Measurements from ENCODE around the gene CLEC14A.

The CLEC14A gene

DNA sequence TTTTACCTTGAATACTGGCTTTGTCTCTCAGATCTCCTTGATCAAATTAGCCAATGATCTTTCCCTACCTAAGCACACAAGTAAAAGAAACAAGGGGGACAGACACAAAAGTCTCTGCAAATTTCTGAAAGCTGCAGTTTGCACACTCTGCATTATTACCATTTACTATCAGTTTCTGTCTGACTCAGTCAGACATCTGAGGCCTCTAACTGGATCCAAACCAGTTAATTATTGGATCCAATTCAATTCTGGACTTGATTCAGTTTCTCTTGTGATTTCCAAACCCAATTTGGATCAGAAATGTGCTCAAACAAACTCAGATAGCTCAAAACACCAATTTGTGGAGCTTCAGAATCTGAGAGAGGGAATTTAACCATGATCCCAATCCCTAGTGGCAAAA lies 31.6 kb downstream of the CLEC14A start:
- Mint-ChIP-seq H3K36me3 (no peaks in the 10 kb centered on the region), H3K4me3 (no peak overlapping the region), H3K4me1 (no peaks in the 10 kb centered on the region), H3K27ac (no peak overlapping the region), H3K27me3 (no peaks in the 10 kb centered on the region), H3K9me3 (peaks cover 1% of the 10 kb centered on the region)
- DNase-seq (ENCODE audit: low spot score in 2 of 2) (no peak), ATAC-seq (ENCODE audit: low read depth) (no peak)

GRCh38 chr14:38221077-38221476 lies 34.8 kb downstream of the CLEC14A start:
- Mint-ChIP-seq H3K27me3 (no peaks in the 10 kb centered on the region), H3K9me3 (peaks cover 1% of the 10 kb centered on the region), H3K36me3 (no peaks in the 10 kb centered on the region), H3K4me1 (no peaks in the 10 kb centered on the region), H3K4me3 (no peak overlapping the region), H3K27ac (no peak overlapping the region)
- DNase-seq (ENCODE audit: low spot score in 2 of 2): no peak
- no peak for ATAC-seq (ENCODE audit: low read depth)

GRCh38 chr14:38217553-38217952 lies 38.3 kb downstream of the CLEC14A start:
- Mint-ChIP-seq H3K27me3 (no peaks in the 10 kb centered on the region), H3K27ac (no peak overlapping the region)

DNA sequence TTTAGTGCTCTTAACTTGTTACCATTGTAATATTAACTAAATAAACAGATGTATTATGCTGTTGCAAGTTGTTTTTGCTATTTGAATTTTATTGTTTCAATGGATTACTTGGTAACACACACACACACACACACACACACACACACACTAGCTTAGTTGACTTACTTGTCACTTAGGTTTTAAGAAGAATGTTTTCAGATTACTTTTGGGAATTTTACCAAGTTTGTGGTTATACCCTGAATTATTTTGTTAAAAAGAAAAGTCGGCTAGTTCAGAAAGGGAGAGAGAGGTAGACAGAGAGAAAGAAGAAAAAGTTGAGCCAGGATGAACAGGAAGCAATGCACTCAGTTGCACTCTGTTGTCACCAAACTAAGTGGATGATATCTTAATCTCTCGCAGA lies 42.9 kb downstream of the CLEC14A start:
- DNase-seq (ENCODE audit: low spot score in 2 of 2) (no peak), ATAC-seq (ENCODE audit: low read depth) (no peak)
- H3K27ac Mint-ChIP-seq: no peak overlapping the region
- no peaks in the 10 kb centered on the region for H3K36me3 Mint-ChIP-seq
- no peaks in the 10 kb centered on the region for H3K4me1 Mint-ChIP-seq
- H3K27me3 Mint-ChIP-seq: peaks cover 8% of the 10 kb centered on the region
- H3K4me3 Mint-ChIP-seq: no peak overlapping the region
- no peaks in the 10 kb centered on the region for H3K9me3 Mint-ChIP-seq

More at GRCh38 chr14:38217553-38217952, 38.3 kb downstream of the CLEC14A start:
- no peaks in the 10 kb centered on the region for H3K9me3 Mint-ChIP-seq
- H3K4me1 Mint-ChIP-seq: no peaks in the 10 kb centered on the region
- ATAC-seq (ENCODE audit: low read depth) (no peak), DNase-seq (ENCODE audit: low spot score in 2 of 2) (no peak)
- no peaks in the 10 kb centered on the region for H3K36me3 Mint-ChIP-seq
- H3K4me3 Mint-ChIP-seq: no peak overlapping the region

GRCh38 chr14:38212111-38212510 lies 43.8 kb downstream of the CLEC14A start:
- no peak overlapping the region for H3K27ac Mint-ChIP-seq
- no peaks in the 10 kb centered on the region for H3K4me1 Mint-ChIP-seq
- no peaks in the 10 kb centered on the region for H3K9me3 Mint-ChIP-seq
- peaks cover 8% of the 10 kb centered on the region for H3K27me3 Mint-ChIP-seq
- DNase-seq (ENCODE audit: low spot score in 2 of 2): no peak
- no peak for ATAC-seq (ENCODE audit: low read depth)
- no peaks in the 10 kb centered on the region for H3K36me3 Mint-ChIP-seq
- H3K4me3 Mint-ChIP-seq: no peak overlapping the region

DNA sequence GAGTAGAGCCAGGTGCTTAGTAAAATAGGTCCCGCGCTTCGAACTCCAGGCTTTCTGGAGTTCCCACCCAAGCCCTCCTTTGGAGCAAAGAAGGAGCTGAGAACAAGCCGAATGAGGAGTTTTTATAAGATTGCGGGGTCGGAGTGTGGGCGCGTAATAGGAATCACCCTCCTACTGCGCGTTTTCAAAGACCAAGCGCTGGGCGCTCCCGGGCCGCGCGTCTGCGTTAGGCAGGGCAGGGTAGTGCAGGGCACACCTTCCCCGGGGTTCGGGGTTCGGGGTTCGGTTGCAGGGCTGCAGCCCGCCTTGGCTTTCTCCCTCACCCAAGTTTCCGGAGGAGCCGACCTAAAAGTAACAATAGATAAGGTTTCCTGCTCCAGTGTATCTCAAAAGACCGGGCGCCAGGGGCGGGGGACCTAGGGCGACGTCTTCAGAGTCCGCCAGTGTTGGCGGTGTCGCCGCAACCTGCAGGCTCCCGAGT lies 44.6 kb downstream of the CLEC14A start:
- ATAC-seq (ENCODE audit: low read depth): no peak
- Mint-ChIP-seq H3K9me3 (no peaks in the 10 kb centered on the region), H3K36me3 (no peaks in the 10 kb centered on the region), H3K4me3 (no peak overlapping the region), H3K27ac (no peak overlapping the region), H3K4me1 (no peaks in the 10 kb centered on the region), H3K27me3 (peaks cover 8% of the 10 kb centered on the region)
- DNase-seq (ENCODE audit: low spot score in 2 of 2): no peak

- H3K4me1 Mint-ChIP-seq: no peaks in the 10 kb centered on the region
- H3K36me3 Mint-ChIP-seq: no peaks in the 10 kb centered on the region
- H3K9me3 Mint-ChIP-seq: peaks cover 4% of the 10 kb centered on the region
- H3K4me3 Mint-ChIP-seq: no peak overlapping the region
- DNase-seq (ENCODE audit: low spot score in 2 of 2) (no peak), ATAC-seq (ENCODE audit: low read depth) (no peak)
- H3K27ac Mint-ChIP-seq: no peak overlapping the region
- H3K27me3 Mint-ChIP-seq: peaks cover 9% of the 10 kb centered on the region
Observed at GRCh38 chr14:38210587-38211216, 45.2 kb downstream of the CLEC14A start.

DNA sequence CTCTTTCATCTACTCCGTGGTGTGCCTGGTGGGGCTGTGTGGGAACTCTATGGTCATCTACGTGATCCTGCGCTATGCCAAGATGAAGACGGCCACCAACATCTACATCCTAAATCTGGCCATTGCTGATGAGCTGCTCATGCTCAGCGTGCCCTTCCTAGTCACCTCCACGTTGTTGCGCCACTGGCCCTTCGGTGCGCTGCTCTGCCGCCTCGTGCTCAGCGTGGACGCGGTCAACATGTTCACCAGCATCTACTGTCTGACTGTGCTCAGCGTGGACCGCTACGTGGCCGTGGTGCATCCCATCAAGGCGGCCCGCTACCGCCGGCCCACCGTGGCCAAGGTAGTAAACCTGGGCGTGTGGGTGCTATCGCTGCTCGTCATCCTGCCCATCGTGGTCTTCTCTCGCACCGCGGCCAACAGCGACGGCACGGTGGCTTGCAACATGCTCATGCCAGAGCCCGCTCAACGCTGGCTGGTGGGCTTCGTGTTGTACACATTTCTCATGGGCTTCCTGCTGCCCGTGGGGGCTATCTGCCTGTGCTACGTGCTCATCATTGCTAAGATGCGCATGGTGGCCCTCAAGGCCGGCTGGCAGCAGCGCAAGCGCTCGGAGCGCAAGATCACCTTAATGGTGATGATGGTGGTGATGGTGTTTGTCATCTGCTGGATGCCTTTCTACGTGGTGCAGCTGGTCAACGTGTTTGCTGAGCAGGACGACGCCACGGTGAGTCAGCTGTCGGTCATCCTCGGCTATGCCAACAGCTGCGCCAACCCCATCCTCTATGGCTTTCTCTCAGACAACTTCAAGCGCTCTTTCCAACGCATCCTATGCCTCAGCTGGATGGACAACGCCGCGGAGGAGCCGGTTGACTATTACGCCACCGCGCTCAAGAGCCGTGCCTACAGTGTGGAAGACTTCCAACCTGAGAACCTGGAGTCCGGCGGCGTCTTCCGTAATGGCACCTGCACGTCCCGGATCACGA lies 46.0 kb downstream of the CLEC14A start:
- DNase-seq (ENCODE audit: low spot score in 2 of 2): no peak
- Mint-ChIP-seq H3K4me1 (no peaks in the 10 kb centered on the region), H3K4me3 (no peak overlapping the region), H3K27me3 (peaks cover 9% of the 10 kb centered on the region), H3K9me3 (peaks cover 4% of the 10 kb centered on the region), H3K36me3 (no peaks in the 10 kb centered on the region), H3K27ac (no peak overlapping the region)
- ATAC-seq (ENCODE audit: low read depth): no peak

GRCh38 chr14:38208618-38209562 lies 47.0 kb downstream of the CLEC14A start:
- Mint-ChIP-seq H3K4me1 (no peaks in the 10 kb centered on the region), H3K27me3 (peaks cover 9% of the 10 kb centered on the region), H3K4me3 (no peak overlapping the region), H3K9me3 (peaks cover 4% of the 10 kb centered on the region), H3K36me3 (no peaks in the 10 kb centered on the region), H3K27ac (no peak overlapping the region)
- no peak for DNase-seq (ENCODE audit: low spot score in 2 of 2)
- no peak for ATAC-seq (ENCODE audit: low read depth)

DNA sequence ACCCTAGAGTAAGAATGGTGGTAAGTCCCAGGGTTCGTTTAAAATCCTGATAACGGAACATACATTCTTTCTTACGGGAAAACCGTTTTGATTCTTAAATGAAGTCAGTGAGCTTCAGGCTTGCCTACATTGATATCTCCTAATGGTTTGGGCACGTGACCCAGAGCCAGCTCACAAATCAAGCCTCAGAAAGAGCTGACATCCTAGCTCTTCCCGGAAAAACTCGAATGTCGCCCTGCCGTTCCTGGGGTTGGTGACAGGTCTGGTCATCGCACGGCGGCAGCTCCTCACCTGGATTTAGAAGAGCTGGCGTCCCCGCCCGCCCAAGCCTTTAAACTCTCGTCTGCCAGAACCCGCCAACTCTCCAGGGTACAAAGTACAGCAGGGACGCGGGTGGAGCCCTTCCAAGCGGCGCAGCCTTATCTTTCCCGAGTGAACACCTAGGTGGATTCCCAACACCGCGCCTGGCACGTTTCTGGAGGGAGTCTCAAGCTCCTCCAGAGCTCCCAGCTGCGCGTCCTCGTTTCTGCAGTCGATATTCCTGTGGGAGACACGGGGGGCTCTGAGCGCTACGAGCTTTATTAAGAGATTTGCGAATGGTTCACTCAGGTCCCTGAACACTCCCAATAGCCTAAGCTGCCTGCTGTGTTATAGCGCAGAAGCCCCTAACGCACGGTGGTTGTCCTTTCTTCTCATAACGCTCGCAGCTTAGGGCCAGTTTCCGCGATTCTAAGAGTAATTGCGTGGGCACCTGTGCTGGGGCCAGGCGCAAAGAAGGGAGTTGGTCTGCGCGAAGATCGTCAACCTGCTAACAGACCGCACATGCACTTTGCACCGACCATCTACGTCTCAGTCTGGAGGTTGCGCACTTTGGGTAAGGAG lies 47.9 kb downstream of the CLEC14A start, which contains the start of gene SSTR1:
TSS of gene SSTR1 (plus strand) at position 169 of the 882 bp plus-strand sequence. CDS start 1,486 bp downstream, outside the sequence.
- no peaks in the 10 kb centered on the region for H3K36me3 Mint-ChIP-seq
- H3K9me3 Mint-ChIP-seq: peaks cover 4% of the 10 kb centered on the region
- H3K4me1 Mint-ChIP-seq: no peaks in the 10 kb centered on the region
- H3K27me3 Mint-ChIP-seq: peaks cover 9% of the 10 kb centered on the region
- no peak within 1 kb of the TSS for H3K4me3 Mint-ChIP-seq
- DNase-seq (ENCODE audit: low spot score in 2 of 2) (no peak), ATAC-seq (ENCODE audit: low read depth) (no peak)
- no peak within 1 kb of the TSS for H3K27ac Mint-ChIP-seq

GRCh38 chr14:38207377-38207735 lies 48.5 kb downstream of the CLEC14A start:
- no peaks in the 10 kb centered on the region for H3K4me1 Mint-ChIP-seq
- H3K27me3 Mint-ChIP-seq: peaks cover 9% of the 10 kb centered on the region
- DNase-seq (ENCODE audit: low spot score in 2 of 2) (no peak), ATAC-seq (ENCODE audit: low read depth) (no peak)
- H3K4me3 Mint-ChIP-seq: no peak overlapping the region
- H3K27ac Mint-ChIP-seq: no peak overlapping the region
- no peaks in the 10 kb centered on the region for H3K36me3 Mint-ChIP-seq
- H3K9me3 Mint-ChIP-seq: peaks cover 5% of the 10 kb centered on the region

GRCh38 chr14:38206689-38207376 lies 49.1 kb downstream of the CLEC14A start:
- no peak for DNase-seq (ENCODE audit: low spot score in 2 of 2)
- ATAC-seq (ENCODE audit: low read depth): no peak
- Mint-ChIP-seq H3K27me3 (peaks cover 9% of the 10 kb centered on the region), H3K36me3 (no peaks in the 10 kb centered on the region), H3K27ac (no peak overlapping the region), H3K4me1 (no peaks in the 10 kb centered on the region), H3K9me3 (peaks cover 6% of the 10 kb centered on the region), H3K4me3 (no peak overlapping the region)
